Thymus (tissue), 11 donors: Measurements from ENCODE around the gene ULK1. TPM values are rescaled to one million over a fixed set of nuclear protein-coding genes. Genes with fewer than 3 reads are reported as not detected.
A peak's percentile ranks its signal among the peaks of the same experiment; 100 is the strongest.
"Not testable (repeated sequence)": the region's sequence is repeated elsewhere in the genome, so short reads cannot be mapped to it uniquely, and the experiment has no call there.

Experiments
- DNase-seq, 9 donors: peaks; one replicate each; pipeline ENCODE4 v3.0.0-alpha.2; 2013; ENCODE audit warnings: low spot score in 9 of 9, low read depth in 6 of 9, missing footprints in 1 of 9
- H3K27ac ChIP-seq, 2 donors: one replicate each; pipeline ENCODE4 v1.5.1; 2013; ENCODE audit warnings: control low read depth in 1 of 2, low read depth in 1 of 2, low read length in 1 of 2, mild to moderate bottlenecking in 1 of 2, moderate library complexity in 1 of 2
- H3K27me3 ChIP-seq, 2 donors: one replicate each; pipeline ENCODE4 v1.5.1; 2013; ENCODE audit warnings: low read length in 1 of 2; ENCODE audit not compliant: control insufficient read depth in 2 of 2, insufficient read depth in 1 of 2
- H3K36me3 ChIP-seq, 2 donors: one replicate each; pipeline ENCODE4 v1.5.1; 2013; ENCODE audit warnings: low read length in 1 of 2, mild to moderate bottlenecking in 1 of 2, moderate library complexity in 1 of 2; ENCODE audit not compliant: control insufficient read depth in 2 of 2, insufficient read depth in 2 of 2
- H3K4me1 ChIP-seq, 2 donors: one replicate each; pipeline ENCODE4 v1.5.1; 2013; ENCODE audit warnings: low read length in 2 of 2; ENCODE audit not compliant: control insufficient read depth in 2 of 2, insufficient read depth in 2 of 2
- H3K4me3 ChIP-seq, 2 donors: one replicate each; pipeline ENCODE4 v1.5.1; 2013; ENCODE audit warnings: low read length in 2 of 2, control low read depth in 1 of 2, mild to moderate bottlenecking in 1 of 2
- H3K9me3 ChIP-seq, 2 donors: one replicate each; pipeline ENCODE4 v1.5.1; 2013; ENCODE audit warnings: low read length in 1 of 2, mild to moderate bottlenecking in 1 of 2; ENCODE audit not compliant: control insufficient read depth in 2 of 2, insufficient read depth in 1 of 2
- WGBS: extraction: QIAGEN DNeasy Blood & Tissue Kit; methylation state at CpG from one replicate; pipeline ENCODE4 v1.1.7; 2013; 5-methylcytosine and 5-hydroxymethylcytosine counted together
- polyA plus RNA-seq: library from polyadenylated mRNA; stranded (reverse); fragments of 200-250 nt; gene quantifications from one replicate; pipeline ENCODE4 v1.2.3, GENCODE V29; 2013
- total RNA-seq: library from RNA; stranded (reverse); fragments of 120-200 nt; gene quantifications from one replicate; pipeline ENCODE4 v1.2.4, GENCODE V29; 2013
- donor health status: healthy.

The ULK1 gene
- total and polyA plus RNA-seq, 2 donors: 4.2 to 39.2 TPM

DNA sequence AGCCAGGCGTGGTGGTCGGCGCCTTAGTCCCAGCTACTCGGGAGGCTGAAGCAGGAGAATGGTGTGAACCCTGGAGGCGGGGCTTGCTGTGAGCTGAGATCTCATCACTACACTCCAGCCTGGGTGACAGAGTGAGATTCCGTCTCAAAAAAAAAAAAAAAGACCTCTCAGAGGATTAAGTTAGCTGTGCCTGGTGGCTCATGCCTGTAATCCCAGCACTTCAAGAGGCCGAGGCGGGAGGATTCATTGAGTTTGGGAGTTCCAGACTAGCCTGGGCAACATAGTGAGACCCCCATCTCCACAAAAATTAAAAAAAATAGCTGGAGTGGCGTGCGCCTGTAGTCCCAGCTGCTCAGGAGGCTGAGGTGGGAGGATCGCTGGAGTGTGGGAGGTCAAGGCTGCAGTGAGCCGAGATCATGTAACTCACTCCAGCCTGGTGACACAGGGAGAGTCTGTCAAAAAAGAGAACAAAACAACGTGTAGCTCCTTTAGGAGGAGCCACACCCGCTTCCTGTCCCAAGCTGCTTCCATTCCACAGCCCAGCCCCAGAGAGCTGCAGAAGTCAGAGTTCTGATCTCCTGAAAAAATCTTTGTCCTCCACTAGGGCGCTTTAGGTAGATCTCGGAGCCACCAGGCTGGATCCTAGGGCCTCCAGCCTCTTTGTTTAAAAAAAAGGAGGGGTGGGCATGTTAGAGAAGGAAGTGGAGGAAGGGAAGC lies 11.5 kb upstream of the ULK1 start:
- Histone ChIP-seq H3K27me3 (no peaks in the 10 kb centered on the region), H3K4me3 (no peak overlapping the region), H3K36me3 (no peaks in the 10 kb centered on the region), H3K9me3 (no peaks in the 10 kb centered on the region), H3K27ac (no peak overlapping the region), H3K4me1 (no peaks in the 10 kb centered on the region)
- WGBS: 88% methylated on average over 16 of the region's 16 CpGs
- DNase-seq: no peak

DNA sequence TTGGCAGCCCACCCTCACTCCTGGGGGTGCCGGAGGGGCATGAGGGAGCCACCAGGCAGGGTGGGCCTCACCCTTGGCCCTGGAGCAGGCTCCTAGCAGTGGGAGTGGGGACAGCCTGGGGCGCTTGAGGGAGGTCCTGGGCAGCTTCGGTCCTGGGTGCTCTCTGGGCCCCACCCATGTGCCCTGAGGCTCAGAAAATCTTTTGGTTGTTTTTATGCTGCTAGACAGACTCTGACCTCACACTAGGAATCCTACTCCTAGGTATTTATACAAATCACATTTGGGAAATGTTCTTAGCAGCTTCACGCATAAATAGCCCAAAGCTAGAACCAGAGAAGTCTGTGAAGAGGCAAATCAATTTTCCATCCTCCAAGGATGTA lies 10.9 kb upstream of the ULK1 start:
- H3K36me3 ChIP-seq: no peaks in the 10 kb centered on the region
- no peak overlapping the region for H3K27ac ChIP-seq
- H3K27me3 ChIP-seq: no peaks in the 10 kb centered on the region
- no peaks in the 10 kb centered on the region for H3K4me1 ChIP-seq
- H3K9me3 ChIP-seq: no peaks in the 10 kb centered on the region
- WGBS: 92% methylated on average over 4 of the region's 4 CpGs
- DNase-seq: no peak
- H3K4me3 ChIP-seq: no peak overlapping the region

DNA sequence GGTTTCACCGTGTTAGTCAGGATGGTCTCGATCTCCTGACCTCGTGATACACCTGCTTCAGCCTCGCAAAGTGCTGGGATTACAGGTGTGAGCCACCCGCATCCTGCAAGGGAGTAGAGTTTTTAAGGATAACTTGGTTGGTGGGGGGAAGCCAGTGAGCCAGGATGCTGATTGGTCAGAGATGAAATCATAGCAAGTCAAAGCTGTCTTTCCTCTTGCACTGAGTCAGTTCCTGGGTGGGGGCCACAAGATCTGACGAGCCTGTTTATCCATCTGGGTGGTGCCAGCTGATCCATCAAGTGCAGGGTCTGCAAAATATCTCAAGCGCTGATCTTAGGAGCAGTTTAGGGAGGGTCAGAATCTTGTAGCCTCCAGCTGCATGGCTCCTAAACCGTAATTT lies 9.3 kb upstream of the ULK1 start:
- not testable (repeated sequence) for H3K9me3 ChIP-seq, H3K27ac ChIP-seq, DNase-seq, H3K4me1 ChIP-seq, H3K27me3 ChIP-seq, H3K4me3 ChIP-seq, H3K36me3 ChIP-seq
- WGBS: 96% methylated on average over 8 of the region's 8 CpGs

DNA sequence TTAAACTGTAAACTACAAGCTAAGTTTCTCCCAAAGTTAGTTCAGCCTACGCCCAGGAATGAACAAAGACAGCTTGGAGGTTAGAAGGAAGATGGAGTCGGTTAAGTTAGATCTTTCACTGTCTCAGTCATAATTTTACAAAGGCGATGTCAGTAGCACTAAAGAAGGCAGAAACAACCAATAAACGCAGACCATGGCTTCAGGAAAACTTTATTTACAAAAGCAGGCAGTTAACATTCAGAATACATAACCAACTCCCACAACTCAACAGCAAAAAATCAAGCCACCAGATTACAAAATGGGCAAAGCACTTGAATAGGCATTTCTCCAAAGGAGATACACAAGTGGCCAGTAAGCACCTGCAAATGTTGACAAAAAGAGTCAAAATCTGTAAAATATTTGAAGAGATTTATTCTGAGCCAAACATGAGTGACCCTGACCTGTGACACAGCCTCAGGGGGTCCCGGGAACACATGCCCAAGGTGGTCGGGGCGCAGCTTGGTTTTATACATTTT lies 8.8 kb upstream of the ULK1 start:
- Histone ChIP-seq H3K27ac (no peak overlapping the region), H3K27me3 (peaks cover 0 to 4% of the 10 kb centered on the region in 2 donors), H3K4me3 (no peak overlapping the region), H3K4me1 (no peaks in the 10 kb centered on the region), H3K36me3 (no peaks in the 10 kb centered on the region), H3K9me3 (no peaks in the 10 kb centered on the region)
- 97% methylated on average over 7 of the region's 7 CpGs for WGBS
- DNase-seq: no peak

DNA sequence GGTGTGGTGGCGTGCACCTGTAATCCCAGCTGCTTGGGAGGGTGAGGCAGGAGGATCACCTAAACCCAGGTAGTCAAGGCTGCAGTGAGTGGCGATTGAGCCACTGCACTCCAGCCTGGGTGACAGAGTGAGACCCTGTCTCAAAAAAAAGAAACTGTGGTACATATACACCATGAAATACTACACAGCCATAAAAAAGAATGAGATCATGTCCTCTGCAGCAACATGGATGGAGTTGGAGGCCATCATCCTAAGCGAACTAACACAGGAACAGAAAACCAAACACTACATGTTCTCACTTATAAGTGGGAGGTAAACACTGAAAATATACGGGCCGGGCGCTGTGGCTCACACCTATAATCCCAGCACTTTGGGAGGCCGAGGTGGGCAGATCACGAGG lies 2.7 kb upstream of the ULK1 start:
- peaks cover 10 to 12% of the 10 kb centered on the region in 2 donors for H3K4me1 ChIP-seq
- H3K27ac ChIP-seq, DNase-seq, H3K27me3 ChIP-seq, H3K9me3 ChIP-seq, H3K36me3 ChIP-seq, H3K4me3 ChIP-seq: not testable (repeated sequence)
- 84% methylated on average over 8 of the region's 8 CpGs for WGBS

DNA sequence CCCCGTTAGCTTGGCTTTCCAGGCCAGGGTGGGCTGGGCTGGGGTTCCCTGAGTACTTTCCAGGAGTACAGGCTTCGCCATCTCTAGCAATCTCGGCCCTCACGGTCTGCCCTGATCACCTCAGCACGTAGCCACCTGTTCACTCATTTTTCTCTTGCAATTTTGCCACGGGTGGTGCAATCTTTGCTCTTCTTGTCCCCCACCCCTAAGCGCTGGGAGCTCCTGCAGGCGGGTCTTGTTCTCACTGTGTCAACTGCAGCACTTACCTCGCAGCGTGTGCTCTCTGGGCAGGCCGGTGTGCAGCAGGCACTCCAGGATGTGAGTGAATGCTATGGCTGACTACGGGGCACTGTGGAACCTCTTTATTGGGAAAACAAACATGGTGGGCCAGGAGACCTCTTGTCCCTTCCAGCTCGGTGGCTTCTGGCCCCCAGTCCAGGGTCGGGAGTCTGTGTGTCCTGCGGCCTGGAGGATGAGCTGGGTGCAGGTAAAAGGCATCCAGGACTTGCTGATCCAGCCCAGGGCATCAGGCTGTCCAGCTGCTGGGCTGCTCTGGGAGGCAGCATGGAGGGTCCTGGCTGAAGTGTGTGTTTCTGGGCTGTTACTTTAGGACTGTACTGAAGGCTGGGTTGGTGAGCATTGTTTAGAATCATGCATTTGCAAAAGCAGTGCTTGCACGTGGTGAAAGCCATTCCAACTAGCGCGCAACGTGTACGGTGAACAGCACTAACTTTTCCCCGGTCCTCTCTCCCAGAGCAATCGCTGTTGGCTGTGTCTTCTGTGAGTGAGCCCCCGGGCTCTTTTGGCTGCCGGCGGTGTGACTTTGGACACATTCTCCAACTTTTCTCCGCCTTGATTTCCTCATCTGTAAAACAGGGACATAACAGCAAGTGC lies 1.5 kb upstream of the ULK1 start:
- H3K27me3 ChIP-seq: peaks cover 0 to 4% of the 10 kb centered on the region in 2 donors
- peaks cover 0 to 2% of the 10 kb centered on the region in 2 donors for H3K9me3 ChIP-seq
- H3K4me1 ChIP-seq: peaks cover 22 to 24% of the 10 kb centered on the region in 2 donors
- WGBS: 90% methylated on average over 26 of the region's 26 CpGs
- no peak overlapping the region for H3K4me3 ChIP-seq
- DNase-seq: no peak
- H3K27ac ChIP-seq: no peak overlapping the region
- H3K36me3 ChIP-seq: peaks cover 0 to 1% of the 10 kb centered on the region in 2 donors

DNA sequence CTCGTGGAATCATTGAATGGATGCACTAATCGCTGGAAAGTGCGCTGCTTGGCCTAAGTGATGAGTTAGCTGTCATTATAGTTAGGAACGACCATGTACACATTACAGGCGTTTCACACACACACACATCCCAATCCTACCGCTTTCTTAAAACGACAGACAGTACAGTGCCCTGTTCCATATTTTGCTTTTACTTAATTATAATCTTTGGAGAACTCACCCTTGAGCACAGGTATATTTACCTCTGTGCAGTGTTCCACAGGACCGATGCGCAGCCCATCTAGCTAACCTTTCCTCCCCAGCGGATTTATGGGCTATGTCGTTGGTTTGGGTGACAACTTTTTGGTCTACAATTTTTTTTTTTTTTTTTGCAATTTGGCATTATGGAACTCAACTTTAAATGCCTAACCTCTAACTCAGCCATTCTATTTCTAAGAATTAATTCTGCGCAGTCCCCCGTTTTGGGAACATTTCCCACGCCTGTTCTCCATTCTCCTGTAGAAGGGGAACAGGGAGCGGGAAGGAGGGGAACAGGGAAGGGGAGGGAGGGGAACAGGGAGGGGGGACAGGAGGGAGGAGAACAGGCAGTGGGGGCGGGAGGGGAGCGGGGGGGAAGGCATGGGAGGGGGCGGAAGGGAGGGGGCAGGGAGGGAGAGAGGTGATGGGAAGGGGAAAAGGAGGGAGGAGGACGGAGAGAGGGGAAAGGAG lies 663 bp upstream of the ULK1 start:
- peak in 1 of 9 donors; percentile 13 for DNase-seq
- H3K27ac ChIP-seq: no peak overlapping the region
- H3K27me3 ChIP-seq: peaks cover 0 to 4% of the 10 kb centered on the region in 2 donors
- 49% methylated on average over 19 of the region's 19 CpGs for WGBS
- peaks cover 24 to 27% of the 10 kb centered on the region in 2 donors for H3K4me1 ChIP-seq
- peak overlapping the region in 1 of 2 donors; percentile 93 for H3K4me3 ChIP-seq
- peaks cover 0 to 2% of the 10 kb centered on the region in 2 donors for H3K9me3 ChIP-seq
- peaks cover 0 to 5% of the 10 kb centered on the region in 2 donors for H3K36me3 ChIP-seq

DNA sequence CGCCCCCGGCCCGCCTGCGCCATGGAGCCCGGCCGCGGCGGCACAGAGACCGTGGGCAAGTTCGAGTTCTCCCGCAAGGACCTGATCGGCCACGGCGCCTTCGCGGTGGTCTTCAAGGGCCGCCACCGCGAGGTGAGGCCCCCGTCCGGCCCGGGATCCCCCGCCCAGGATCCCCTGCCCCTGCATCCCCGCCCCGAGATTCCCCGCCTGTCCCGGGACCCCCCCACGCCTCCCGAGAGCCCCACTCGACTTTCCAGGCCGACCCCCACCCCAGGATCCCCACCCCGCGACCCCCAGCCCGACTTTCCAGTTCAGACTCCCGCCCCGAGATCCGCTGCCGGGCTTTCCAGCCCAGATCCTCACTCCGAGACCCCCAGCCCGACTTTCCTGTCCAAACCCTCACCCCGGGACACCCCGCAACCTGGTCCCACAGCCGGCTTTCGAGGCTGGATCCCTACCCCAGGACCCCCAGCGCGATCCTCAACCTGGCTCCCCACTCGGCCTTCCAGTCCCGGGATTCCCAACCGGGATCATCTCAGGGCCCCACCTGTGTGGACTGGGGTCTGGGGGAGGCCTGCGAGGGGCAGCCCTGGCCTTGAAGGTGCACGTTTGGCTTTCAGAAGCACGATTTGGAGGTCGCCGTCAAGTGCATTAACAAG lies 688 bp downstream of the ULK1 start:
- Histone ChIP-seq H3K27me3 (no peaks in the 10 kb centered on the region), H3K27ac (peak overlapping the region; percentile 71 to 89), H3K4me1 (peaks cover 24 to 34% of the 10 kb centered on the region in 2 donors), H3K4me3 (peak overlapping the region; percentile 73 to 93), H3K9me3 (peaks cover 0 to 2% of the 10 kb centered on the region in 2 donors), H3K36me3 (peaks cover 0 to 5% of the 10 kb centered on the region in 2 donors)
- no peak for DNase-seq
- WGBS: 2% methylated on average over 54 of the region's 54 CpGs
